LHCN-M2 (cell line): ENCODE results near the gene PTPRM. TPM values are rescaled to one million over a fixed set of nuclear protein-coding genes. Genes with fewer than 3 reads are reported as not detected.

ENCODE experiments used
- DNase-seq: peaks from one replicate; pipeline ENCODE4 v3.0.0-alpha.2; 2012; ENCODE audit warnings: low read depth
- total RNA-seq: library from RNA; depleted of rRNA; stranded (reverse); fragments of >200 nt; gene quantifications from 2 replicates; pipeline ENCODE4 v1.2.3, GENCODE V29; 2014

Gene PTPRM
- total RNA-seq, 1 experiment from 2014 or later = 28.1 TPM

DNA sequence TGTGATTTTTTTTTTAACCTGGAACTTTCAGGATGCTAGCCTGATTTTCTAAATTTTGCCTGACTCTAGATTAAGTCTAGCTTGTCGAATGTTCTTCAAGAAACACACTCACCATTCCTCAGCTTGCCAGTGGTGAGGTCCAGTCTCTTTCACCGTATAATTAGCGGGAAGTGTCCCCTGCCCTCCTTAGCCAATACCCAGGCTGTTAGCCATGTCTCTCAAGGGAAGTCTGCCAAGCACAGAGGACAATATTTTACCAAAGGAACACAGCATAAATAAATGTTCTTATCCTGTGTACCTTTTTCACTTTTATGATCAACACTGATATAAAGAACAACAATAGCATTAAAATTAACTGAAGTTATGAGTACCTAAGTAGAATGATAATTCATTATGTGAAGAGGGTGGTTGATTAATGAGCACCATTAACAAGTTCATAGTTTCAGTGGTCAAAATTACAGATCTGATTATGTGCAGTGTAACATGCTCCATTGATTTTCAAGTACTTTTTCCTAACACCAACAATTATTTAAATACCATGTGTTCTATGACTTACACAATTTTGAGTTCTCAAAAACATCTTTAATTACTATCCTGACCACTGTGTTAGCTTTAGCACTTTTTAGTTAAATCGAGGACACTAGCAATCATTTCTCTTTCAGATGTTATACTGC lies 596.3 kb downstream of the PTPRM start:
- no peak for DNase-seq

DNA sequence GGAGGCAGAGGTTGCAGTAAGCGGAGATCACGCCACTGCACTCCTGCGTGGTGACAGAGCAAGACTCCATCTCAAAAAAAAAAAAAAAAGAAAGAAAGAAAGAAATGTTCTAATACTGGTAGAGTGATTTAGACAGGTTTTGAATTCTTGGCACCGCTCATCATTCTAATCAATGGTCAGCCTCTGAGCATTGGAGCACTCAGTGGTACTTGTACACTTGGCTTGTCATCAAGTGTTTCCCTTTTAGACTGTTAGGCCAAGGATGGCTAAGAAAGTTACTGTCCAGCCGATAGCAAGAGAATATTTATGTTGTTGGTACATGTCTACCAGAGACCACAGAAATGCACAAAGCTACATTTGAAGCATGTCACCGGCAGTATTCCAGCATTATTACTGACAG lies 598.0 kb downstream of the PTPRM start:
- no peak for DNase-seq

DNA sequence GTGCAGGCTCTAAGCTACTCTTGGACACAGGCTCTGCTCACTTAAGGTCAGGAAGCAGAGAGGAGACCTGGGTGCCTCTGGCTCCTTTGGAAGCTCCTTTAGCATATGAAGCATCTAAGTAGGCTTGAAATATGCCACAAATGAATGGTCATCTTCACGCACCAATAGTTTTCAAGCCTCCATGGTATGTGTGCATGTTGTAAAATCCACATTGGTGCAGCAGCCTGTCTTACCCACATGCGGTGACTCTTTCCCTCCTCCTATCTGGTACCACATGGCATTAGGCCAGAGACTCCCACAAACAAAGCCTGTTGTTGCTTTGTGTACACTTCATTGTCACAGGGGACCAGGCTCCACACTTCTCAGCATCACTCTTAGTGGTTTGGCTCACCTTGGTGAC lies 599.9 kb downstream of the PTPRM start:
- no peak for DNase-seq

DNA sequence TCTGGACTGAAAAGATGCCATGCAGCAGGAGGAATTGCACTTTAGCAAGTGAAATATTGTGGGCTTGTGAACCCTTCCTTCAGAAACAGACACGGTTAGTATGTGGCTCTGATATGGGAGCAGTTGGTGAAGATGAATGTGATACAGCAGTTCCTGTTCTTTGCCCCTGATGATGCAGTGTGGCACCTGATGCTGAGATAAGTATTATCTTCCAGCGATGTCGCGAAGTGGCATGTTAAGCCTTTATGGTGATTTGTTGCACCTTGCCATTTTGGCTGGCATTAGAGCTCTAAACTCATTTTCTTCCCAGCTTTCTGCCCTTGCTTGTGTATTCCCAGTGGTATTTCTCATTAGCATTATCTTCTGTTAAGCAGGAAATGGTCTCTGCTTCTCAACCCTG lies 600.6 kb downstream of the PTPRM start:
- no peak for DNase-seq

DNA sequence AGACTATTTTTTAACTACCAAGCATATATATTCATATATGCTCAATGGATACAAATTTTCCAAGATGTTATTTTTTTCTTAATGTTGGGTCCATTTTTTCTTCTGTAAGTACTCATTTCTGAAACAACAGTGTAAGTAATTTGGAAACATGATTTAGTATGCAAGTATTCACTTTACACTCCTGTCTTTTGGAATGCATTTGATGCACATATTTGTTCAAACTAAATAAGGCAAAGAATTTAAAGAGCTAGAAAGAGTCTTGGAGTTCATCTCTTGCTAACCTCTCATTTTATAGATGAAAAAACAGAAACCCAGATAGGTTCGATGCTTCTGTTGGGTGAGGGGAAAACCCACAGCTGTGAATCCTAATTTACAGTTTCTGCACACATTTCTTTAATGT lies 602.6 kb downstream of the PTPRM start:
- no peak for DNase-seq

DNA sequence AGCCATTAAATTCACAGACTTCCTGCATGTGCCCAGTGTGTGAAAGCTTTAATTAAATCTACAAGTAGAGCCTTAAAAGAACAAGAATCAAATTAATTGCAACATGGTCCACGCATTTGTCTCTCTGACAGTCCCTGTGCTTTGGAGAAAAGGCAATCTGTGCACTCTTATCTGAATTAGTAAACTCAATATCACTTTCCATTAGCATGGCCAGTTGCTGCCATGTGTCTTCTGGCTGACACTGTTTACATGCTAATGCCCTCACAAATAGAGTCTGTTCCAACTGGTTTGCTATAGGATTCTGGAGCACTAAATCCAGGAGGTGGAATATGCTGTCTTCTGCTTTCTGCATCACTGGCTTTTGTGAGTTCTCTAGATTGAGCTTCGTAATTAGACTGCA lies 607.7 kb downstream of the PTPRM start:
- no peak for DNase-seq

DNA sequence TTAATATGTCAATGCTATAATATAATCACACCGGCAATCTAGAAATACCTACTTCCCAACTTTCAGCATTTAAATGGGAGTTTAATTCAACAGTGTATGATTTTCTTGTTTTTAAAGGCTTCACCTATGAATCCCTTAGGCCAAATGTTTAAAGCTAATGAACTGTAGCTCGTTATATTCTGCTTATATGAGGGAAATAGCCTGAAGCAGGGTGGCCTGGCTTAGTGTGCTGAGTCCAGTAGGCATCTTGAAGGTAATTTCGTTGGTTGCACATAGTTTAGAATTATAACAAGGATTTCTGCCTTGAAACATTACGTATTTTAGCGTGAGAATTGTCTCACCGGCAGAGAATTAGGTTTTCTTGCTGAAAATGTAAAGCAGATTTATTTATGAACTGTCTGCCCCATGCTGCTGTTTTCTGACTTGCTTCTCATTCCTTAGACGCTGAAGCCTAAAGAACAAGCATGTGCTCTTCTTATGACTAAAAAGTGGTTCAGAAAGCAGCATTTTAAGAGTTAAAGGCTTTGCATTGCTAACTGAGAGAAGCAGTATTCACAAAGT lies 608.5 kb downstream of the PTPRM start:
- no peak for DNase-seq

DNA sequence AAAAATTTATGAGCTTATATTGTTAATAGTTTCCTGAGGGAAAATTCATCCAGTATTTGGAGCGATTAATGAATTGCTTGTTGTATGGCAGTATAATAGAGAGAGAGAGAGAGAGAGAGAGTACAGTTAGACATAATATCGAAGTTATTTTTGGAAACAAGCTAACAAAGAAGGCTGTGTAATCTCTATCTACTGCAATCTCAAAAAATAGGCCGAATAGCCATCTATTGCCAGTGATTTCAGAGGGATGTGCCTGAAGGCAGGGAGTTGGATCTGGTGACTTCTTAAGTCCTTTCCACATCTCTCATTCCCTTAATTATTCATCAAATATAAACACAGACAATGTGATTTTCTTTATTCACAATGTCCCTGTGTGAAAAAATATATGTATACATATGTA lies 609.0 kb downstream of the PTPRM start:
- DNase-seq = no peak

DNA sequence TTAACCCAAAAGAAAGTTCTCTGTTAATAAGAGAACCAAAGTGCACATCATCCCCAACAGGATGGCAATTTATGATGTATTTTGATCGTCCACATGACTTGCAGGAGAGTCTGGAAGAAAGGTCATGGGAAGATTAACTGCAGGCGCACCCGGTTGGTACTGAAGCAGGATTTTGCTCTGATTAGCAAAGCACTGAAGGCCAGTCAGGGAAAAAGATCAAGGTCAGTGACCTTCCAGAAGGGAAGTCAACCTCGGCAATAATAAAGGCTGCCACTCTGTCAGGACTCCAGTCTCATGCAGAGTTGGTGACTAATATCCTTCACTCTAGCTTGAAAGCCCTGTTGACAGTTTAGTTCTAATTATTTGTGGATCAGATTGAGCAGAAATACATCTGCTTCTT lies 609.4 kb downstream of the PTPRM start:
- DNase-seq = peak; percentile 32

DNA sequence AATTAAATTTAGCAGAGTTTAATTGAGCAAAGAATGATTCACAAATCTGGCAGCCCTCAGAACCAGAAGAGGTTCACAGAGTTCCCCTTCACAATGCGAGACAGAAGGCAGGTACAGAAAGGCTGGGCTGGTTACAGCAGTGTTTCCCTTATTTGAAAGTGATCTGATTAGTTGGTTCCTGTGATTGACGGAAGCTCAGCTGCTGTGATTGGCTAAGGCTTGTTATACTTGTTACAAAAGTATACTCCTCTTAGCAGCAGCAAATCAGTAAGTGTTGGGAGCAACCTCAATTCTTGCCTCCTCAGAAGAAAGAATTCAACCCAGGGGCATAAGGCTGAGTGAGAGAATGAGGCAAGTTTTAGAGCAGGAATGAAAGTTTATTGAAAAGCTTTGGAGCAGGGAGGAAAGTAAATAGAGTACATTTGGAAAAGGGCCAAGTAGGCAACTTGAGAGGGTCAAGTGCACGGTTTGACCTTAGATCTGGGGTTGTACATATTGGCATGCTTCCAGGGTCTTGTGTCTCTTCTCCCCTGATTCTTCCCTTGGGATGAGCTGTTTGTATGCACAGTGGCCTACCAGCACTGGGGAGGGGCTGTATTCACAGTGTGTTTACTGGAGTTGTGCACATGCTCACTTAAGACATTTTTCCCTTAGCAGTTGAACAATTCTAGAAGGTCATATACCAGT lies 610.4 kb downstream of the PTPRM start:
- DNase-seq = peak; percentile 21

DNA sequence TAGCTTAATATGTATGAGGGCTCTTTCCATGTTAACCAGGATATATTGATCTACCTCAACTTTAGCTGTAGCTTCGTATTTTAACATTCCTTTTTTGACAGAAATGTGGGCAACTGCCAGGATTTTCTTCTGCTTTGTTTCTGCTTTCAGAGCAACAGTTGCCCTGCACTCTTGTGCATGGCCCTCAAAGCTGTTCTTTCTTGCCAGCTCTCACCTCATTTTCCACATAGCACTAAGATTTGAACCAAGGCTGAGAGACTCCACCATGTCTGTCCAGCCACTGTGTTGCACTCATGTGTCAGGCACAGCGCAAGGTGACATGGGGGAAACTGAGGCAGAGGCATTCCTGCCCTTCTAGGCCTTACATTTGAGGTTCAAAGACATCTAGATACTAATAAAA lies 619.3 kb downstream of the PTPRM start:
- no peak for DNase-seq

DNA sequence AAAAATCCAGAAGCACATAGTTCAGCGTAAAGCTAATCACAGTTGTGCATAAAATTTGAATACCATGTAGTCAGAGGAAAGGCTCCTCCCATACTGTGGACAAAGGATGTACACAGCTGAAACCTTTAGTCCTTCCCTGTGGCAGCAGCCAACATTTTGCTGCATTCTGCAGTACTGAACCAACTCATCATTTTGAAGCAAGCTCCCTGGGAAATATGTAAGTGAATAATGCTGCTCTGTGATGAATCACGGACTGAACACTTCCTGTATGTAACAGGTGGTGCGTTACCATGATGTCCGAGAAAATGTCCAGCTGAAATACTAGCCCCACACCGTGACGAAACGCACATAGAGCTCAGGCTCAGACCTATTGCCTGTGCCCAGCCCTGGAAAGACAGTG lies 621.1 kb downstream of the PTPRM start:
- DNase-seq = peak; percentile 98

DNA sequence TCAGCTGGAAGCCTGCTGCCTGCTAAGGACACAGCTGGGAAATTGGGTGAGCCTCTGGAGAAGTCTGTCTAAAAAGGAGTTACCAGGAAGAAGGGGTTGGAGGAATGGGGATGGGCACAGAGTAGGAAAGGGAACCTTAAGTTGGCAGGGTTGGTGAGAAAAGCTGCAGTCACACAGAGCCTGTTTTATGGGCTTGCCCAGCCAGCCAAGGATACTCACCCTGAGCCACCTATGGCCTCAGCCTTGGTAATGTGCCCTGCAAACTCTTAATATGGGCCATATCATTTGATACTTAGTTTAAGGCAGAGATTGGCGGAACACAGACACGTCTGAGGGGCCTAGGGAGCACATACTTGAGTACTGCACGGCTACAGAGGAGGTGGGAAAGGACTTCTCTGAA lies 623.9 kb downstream of the PTPRM start:
- no peak for DNase-seq

DNA sequence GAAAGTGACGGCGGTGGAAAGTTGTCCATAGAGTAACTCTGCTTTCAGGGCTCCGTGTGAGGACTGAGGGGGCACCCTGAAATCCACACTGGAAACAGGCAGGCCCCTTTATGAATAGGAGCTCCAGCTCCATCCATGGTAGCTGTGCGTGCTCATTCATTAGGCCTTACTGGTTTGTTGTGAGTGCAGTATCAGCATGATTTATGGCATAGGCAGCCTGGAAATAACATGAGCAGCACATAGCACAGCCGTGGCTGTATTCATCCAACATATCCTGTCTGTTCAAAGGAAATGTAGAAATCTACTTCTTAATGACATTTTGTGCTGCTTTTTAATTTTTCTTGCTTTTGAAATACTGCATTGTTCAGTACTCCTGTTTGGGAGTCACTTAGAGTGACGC lies 627.3 kb downstream of the PTPRM start:
- no peak for DNase-seq

DNA sequence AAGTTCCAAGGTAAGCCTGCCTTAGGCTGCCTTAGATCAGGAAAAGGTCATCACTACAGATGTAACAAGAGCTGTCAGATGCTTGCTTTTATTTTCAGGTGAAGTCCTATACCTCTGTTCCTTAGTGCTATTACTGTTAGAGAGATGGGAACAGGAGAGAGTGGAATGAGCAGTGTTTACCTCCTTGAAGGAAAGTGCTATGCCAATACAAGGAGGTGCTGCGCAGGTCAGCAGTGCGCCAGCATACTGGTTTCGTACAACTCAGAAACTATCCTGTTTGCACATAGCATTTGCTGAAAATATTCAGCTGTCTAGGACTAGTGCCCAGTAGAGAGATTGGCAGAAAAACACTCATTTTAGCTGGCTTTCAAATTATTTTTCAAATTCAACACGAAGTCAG lies 629.1 kb downstream of the PTPRM start:
- no peak for DNase-seq

DNA sequence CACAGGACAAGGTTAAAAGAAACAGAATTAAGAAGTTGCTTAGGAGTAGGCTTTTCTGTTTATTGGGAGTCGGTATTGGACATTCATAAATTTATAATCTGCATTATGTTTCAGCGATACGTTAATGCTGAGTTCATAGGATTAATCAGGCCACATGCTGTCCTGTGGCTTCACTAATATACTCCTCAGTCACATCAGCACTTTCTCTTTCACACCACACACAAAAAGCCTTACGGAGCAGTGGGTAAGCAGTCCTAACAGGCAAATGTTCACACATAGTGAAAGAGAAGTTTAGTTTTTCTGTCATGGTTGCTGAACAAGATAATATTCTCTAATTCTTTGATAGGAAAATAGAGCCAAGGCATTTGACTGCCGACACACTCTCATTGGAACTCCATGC lies 630.4 kb downstream of the PTPRM start:
- no peak for DNase-seq

DNA sequence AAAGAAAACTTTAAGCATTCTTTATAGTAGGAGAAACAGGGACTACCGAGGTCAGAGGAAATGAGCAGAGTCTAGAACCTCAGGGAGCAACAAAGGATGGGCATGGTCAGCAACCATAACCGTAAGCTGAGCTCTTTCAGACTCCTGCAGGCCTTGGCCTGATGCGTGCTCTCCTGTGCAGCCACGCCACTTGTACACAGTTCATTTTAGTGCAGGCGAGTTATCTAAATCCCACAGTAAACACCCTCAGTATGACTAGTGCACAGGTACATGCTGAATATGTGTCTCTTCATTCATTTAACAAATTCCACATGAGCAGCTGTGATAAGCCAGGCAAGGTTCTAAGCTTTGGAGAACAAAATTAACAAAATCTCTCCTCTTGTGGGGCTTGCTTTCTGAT lies 640.9 kb downstream of the PTPRM start:
- DNase-seq = no peak

DNA sequence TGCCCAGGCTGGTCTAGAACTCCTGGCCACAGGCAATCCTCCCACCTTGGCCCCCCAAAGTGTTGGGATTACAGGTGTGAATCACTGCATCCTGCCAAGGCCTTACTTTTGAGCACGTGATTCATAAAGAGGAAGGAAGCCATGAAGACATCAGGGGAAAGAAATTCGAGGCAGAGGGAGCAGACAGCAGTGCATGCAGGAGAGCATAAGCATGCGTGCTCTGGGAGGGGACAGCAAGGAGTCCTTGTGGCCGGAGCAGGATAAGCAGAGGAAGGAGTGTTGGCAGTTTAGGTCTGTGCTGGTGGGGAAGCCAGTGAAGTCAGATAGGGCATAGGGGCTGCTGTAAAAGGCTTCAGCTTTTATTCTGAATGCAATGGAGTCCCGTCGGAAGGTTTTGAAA lies 641.6 kb downstream of the PTPRM start:
- no peak for DNase-seq

DNA sequence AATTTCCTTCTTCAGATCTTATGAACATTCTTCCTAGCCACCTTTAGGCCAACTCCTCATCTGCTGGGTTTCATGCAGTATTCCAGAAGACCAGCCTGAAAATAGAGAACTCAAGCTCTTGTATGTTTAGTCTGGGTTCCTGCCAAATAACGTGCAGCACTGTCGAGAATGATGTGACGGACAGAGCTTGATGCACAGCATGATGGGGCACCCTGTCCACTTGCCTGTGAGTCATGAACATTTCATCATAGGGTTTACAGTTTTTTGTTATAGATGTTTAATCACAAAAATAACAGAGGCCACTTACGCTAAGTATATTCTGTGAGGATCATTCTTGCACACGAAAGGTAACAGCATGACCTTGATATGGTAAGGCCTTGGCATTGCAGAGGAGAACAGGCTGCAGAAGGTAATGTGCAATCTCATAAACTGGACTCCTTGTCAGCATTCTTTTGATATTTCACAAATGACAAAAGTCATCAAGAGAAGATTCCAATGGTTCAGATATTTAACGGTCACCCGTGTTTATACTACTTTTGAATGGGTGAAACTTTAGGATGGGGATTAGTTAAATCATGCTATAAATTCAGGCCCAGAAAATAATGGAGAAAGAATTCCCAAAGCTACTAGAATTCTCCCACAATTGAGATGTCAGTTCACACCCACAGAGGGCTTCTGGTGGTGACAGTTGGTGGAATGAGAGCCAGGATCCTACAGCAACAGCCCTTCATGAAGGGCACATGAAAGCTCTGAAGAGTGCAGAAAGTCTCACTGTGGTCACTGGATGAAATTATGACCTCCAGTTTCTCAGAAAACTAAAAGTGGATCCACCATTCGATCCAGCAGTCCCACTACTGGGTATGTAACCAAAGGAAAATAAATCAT lies 646.0 kb downstream of the PTPRM start:
- peak; percentile 92 for DNase-seq

DNA sequence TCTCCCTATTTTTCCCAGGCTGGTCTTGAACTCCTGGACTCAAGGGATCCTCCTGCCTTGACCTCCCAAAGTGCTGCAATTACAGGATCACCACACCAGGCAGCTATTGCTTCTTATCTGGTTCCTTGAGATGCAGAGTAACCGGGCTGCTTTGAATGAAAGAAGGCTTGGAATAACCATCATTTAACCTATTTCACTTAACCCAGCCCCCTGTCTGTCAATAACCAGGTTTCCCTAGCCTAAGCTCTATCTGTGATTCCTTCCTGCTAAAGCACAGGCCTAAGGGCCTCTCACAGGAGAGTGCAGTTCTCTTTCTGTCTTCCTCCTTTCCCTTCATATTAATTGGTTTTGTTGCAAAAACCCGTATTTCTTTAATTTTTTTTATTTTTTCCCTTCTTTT lies 648.6 kb downstream of the PTPRM start:
- no peak for DNase-seq

DNA sequence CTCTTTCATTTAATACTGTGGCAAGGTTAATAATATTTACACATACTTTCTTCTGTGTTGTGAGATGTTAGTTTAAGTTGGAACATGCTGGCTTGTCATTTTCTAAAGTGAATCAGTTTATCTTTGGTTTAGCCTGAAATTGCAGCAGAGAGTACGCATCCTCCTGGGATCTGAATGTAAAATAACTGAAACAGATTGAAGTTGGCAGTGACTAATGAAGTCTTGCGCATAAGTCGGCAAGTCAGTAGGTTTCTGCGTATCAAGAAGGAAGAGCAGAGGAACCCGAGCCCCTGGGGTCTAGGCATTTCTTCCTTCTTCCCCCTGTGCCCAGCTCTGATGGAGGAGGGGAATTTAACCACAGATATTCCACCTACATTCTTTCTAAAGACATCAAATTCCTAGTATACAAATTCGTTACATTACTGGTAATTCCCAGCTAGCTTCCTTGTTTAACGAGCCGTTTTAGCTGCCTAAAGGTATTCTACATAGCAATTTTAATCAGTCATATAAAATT lies 650.0 kb downstream of the PTPRM start:
- no peak for DNase-seq

DNA sequence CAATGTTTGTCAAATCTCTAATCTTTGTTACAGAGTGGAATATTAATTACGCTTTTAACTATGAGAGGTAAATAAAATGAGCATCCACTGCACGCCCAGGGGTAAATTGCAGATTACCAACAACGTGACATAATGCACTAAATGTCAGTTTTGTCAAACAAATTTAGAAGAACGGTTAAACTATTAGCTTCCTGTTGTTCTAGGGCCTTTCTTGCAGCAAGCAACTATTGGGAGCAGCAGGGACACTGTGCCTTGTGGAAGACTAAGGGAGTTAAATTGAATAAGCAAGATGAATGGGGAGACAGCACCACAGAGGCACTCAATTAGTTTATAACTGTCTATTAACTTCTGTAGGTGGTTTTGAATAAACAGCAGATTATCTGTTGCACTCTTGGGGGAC lies 651.1 kb downstream of the PTPRM start:
- DNase-seq = no peak
